Pulmonary artery endothelial cell (primary cell): ENCODE data around the gene ATP8A1. TPM values are rescaled to one million over a fixed set of nuclear protein-coding genes. Genes with fewer than 3 reads are reported as not detected.
"Not testable (repeated sequence)": the region's sequence is repeated elsewhere in the genome, so short reads cannot be mapped to it uniquely, and the experiment has no call there.

Experiments used
- DNase-seq: peaks from one replicate; pipeline ENCODE4 v3.0.0-alpha.2; 2011; ENCODE audit warnings: low read depth, low spot score
- total RNA-seq: library from RNA; depleted of rRNA; stranded (reverse); fragments of >200 nt; gene quantifications from 2 replicates; pipeline ENCODE4 v1.2.3, GENCODE V29; 2014

Gene ATP8A1
- total RNA-seq, 1 donor from 2014 or later, result 6.5 TPM

GRCh38 chr4:42513748-42514492, 143.0 kb downstream of the ATP8A1 start:
- no peak for DNase-seq

- DNase-seq, result no peak
Measured at GRCh38 chr4:42512226-42512625, 144.7 kb downstream of the ATP8A1 start.

GRCh38 chr4:42510225-42510624, 146.7 kb downstream of the ATP8A1 start:
- DNase-seq, result no peak

GRCh38 chr4:42501624-42502401, 155.1 kb downstream of the ATP8A1 start:
- DNase-seq, result no peak

GRCh38 chr4:42498040-42498439, 158.9 kb downstream of the ATP8A1 start:
- no peak for DNase-seq

GRCh38 chr4:42497142-42497910, 159.6 kb downstream of the ATP8A1 start:
- DNase-seq, result no peak

- no peak for DNase-seq
Measured at GRCh38 chr4:42492962-42493361, 163.9 kb downstream of the ATP8A1 start.

- DNase-seq, result no peak
Measured at GRCh38 chr4:42490015-42490414, 166.9 kb downstream of the ATP8A1 start.

- DNase-seq, result no peak
Measured at GRCh38 chr4:42489095-42489494, 167.8 kb downstream of the ATP8A1 start.

- no peak for DNase-seq
Measured at GRCh38 chr4:42488554-42488953, 168.4 kb downstream of the ATP8A1 start.

- DNase-seq, result no peak
Measured at GRCh38 chr4:42488114-42488513, 168.8 kb downstream of the ATP8A1 start.

- no peak for DNase-seq
Measured at GRCh38 chr4:42487230-42487629, 169.7 kb downstream of the ATP8A1 start.

- not testable (repeated sequence) for DNase-seq
Measured at GRCh38 chr4:42486156-42486555, 170.7 kb downstream of the ATP8A1 start.

- no peak for DNase-seq
Measured at GRCh38 chr4:42484630-42485029, 172.3 kb downstream of the ATP8A1 start.

GRCh38 chr4:42483426-42484379, 173.2 kb downstream of the ATP8A1 start:
- DNase-seq, result no peak

- DNase-seq, result no peak
Measured at GRCh38 chr4:42482516-42483327, 174.2 kb downstream of the ATP8A1 start.

GRCh38 chr4:42480717-42481116, 176.2 kb downstream of the ATP8A1 start:
- no peak for DNase-seq

GRCh38 chr4:42480281-42480680, 176.6 kb downstream of the ATP8A1 start:
- DNase-seq, result no peak

GRCh38 chr4:42478946-42479345, 178.0 kb downstream of the ATP8A1 start:
- DNase-seq, result no peak

- no peak for DNase-seq
Measured at GRCh38 chr4:42478509-42478908, 178.4 kb downstream of the ATP8A1 start.
